Suppressor macrophage treated with lipopolysaccharide for 1 hour (primary cell): ENCODE results near the gene RAB3C.
A peak's percentile ranks its signal among the peaks of the same experiment; 100 is the strongest.

Experiments used
- DNase-seq, 3 donors: peaks; one replicate each; pipeline ENCODE4 v3.0.0-alpha.2; 2020 to 2022

RAB3C gene

GRCh38 chr5:58838729-58839128 lies 255.9 kb downstream of the RAB3C start:
- DNase-seq, result no peak

- peak; percentile 8 to 39 (median 19) for DNase-seq
Measured at GRCh38 chr5:58842852-58843251, 260.0 kb downstream of the RAB3C start.

- no peak for DNase-seq
Measured at GRCh38 chr5:58844395-58844794, 261.5 kb downstream of the RAB3C start.

- DNase-seq, result no peak
Measured at GRCh38 chr5:58847041-58847440, 264.2 kb downstream of the RAB3C start.

- no peak for DNase-seq
Measured at GRCh38 chr5:58849223-58849622, 266.3 kb downstream of the RAB3C start.

GRCh38 chr5:58849921-58850667 lies 267.2 kb downstream of the RAB3C start:
- DNase-seq, result peak; percentile 36 to 68 (median 61)

GRCh38 chr5:58851153-58851552 lies 268.3 kb downstream of the RAB3C start:
- DNase-seq, result no peak

- DNase-seq, result no peak
Measured at GRCh38 chr5:58851571-58851970, 268.7 kb downstream of the RAB3C start.

- DNase-seq, result no peak
Measured at GRCh38 chr5:58852566-58852965, 269.7 kb downstream of the RAB3C start.

- peak in 2 of 3 donors; percentile 7 to 34 for DNase-seq
Measured at GRCh38 chr5:58854441-58854840, 271.6 kb downstream of the RAB3C start.

- no peak for DNase-seq
Measured at GRCh38 chr5:58855851-58856739, 273.2 kb downstream of the RAB3C start.

- no peak for DNase-seq
Measured at GRCh38 chr5:58857609-58858008, 274.7 kb downstream of the RAB3C start.

GRCh38 chr5:58860680-58861079 lies 277.8 kb downstream of the RAB3C start:
- peak in 2 of 3 donors; percentile 10 to 16 for DNase-seq

- no peak for DNase-seq
Measured at GRCh38 chr5:58868931-58869330, 286.1 kb downstream of the RAB3C start.

- DNase-seq, result peak; percentile 40 to 56 (median 47)
Measured at GRCh38 chr5:58871648-58872242, 288.9 kb downstream of the RAB3C start.

GRCh38 chr5:58872670-58873273 lies 289.9 kb downstream of the RAB3C start:
- no peak for DNase-seq

- DNase-seq, result no peak
Measured at GRCh38 chr5:58875599-58875998, 292.7 kb downstream of the RAB3C start.

GRCh38 chr5:58885260-58885659 lies 302.4 kb downstream of the RAB3C start:
- DNase-seq, result no peak

- DNase-seq, result peak; percentile 53 to 82 (median 77)
Measured at GRCh38 chr5:58886315-58887207, 303.7 kb downstream of the RAB3C start.

- no peak for DNase-seq
Measured at GRCh38 chr5:58887311-58887710, 304.4 kb downstream of the RAB3C start.

- DNase-seq, result no peak
Measured at GRCh38 chr5:58887721-58888409, 305.0 kb downstream of the RAB3C start.
